Common myeloid progenitor, CD34-positive (primary cell): ENCODE data around the gene HOXC9.

Experiments
- CTCF ChIA-PET: fragments of 350-600 bp; sonication (Branson Sonifier 250); formaldehyde crosslinking; loops from one replicate; lab custom pipeline; 2021; ENCODE audit warnings: antibody characterized with exemption; lab: Charles Lee
- POLR2A ChIA-PET: fragments of 350-600 bp; sonication (Branson Sonifier 250); formaldehyde crosslinking; loops from one replicate; lab custom pipeline; 2021; ENCODE audit warnings: antibody characterized with exemption; lab: Charles Lee
- DNase-seq, 3 donors: peaks; one replicate each; pipeline versions ENCODE4 v3.0.0 to v3.0.0-alpha.2; 2013
- H3K27ac ChIP-seq, 2 experiments: 1 replicate in 1 of 2; 2 replicates in 1 of 2; pipeline ENCODE4 v1.7.0; 2013; ENCODE audit warnings: inconsistent platforms in 2 of 2, low read length in 2 of 2, mild to moderate bottlenecking in 2 of 2, low read depth in 1 of 2, moderate library complexity in 1 of 2; ENCODE audit not compliant: severe bottlenecking in 2 of 2, insufficient read depth in 1 of 2, poor library complexity in 1 of 2
- H3K27me3 ChIP-seq, 5 experiments: replicated peaks in 2 of 5; 1 replicate in 3 of 5; 2 replicates in 2 of 5; pipeline versions ENCODE4 v1.6.1 to v1.7.0; 2013; ENCODE audit warnings: low read length in 4 of 5, mild to moderate bottlenecking in 2 of 5, moderate library complexity in 2 of 5, inconsistent platforms in 1 of 5; ENCODE audit not compliant: insufficient read depth in 5 of 5, control insufficient read depth in 4 of 5
- H3K36me3 ChIP-seq, 4 experiments: 1 replicate in 2 of 4; 2 replicates in 2 of 4; pipeline versions ENCODE4 v1.6.1 to v1.7.0; 2013; ENCODE audit warnings: low read length in 3 of 4, control low read depth in 1 of 4, mild to moderate bottlenecking in 1 of 4; ENCODE audit not compliant: control insufficient read depth in 4 of 4, insufficient read depth in 4 of 4
- H3K4me1 ChIP-seq, 4 experiments: 1 replicate in 3 of 4; 2 replicates in 1 of 4; pipeline versions ENCODE4 v1.6.1 to v1.7.1; 2013; ENCODE audit warnings: low read length in 3 of 4, mild to moderate bottlenecking in 3 of 4, control low read depth in 1 of 4, inconsistent platforms in 1 of 4, moderate library complexity in 1 of 4; ENCODE audit not compliant: control insufficient read depth in 4 of 4, insufficient read depth in 4 of 4; ENCODE audit errors: control extremely low read depth in 1 of 4
- H3K4me3 ChIP-seq, 7 experiments: 1 replicate in 4 of 7; 2 replicates in 3 of 7; pipeline versions ENCODE4 v1.5.1 to v1.7.0; 2013; ENCODE audit warnings: mild to moderate bottlenecking in 7 of 7, low read length in 6 of 7, moderate library complexity in 6 of 7, inconsistent platforms in 2 of 7, low read depth in 2 of 7, control low read depth in 1 of 7; ENCODE audit not compliant: insufficient read depth in 4 of 7, control insufficient read depth in 1 of 7; ENCODE audit errors: extremely low read depth in 1 of 7
- H3K9me3 ChIP-seq, 5 experiments: 1 replicate in 4 of 5; 2 replicates in 1 of 5; pipeline versions ENCODE4 v1.6.1 to v1.7.1; 2013; ENCODE audit warnings: low read length in 4 of 5, mild to moderate bottlenecking in 2 of 5, inconsistent platforms in 1 of 5, low read depth in 1 of 5, moderate library complexity in 1 of 5; ENCODE audit not compliant: control insufficient read depth in 4 of 5, insufficient read depth in 2 of 5; ENCODE audit errors: control extremely low read depth in 1 of 5
- WGBS: methylation state at CpG from one replicate; pipeline ENCODE4 v1.1.5; 2013; ENCODE audit not compliant: insufficient coverage; 5-methylcytosine and 5-hydroxymethylcytosine counted together

Gene HOXC9

GRCh38 chr12:53984901-53985691 lies 14.9 kb upstream of the HOXC9 start, which contains the start of gene HOXC10:
Gene HOXC10, plus strand, starts transcription at chr12:53985146. Its CDS starts 114 bp downstream, at chr12:53985260.
- Histone ChIP-seq H3K27me3 (peaks cover 39 to 99% (median 74%) of the 10 kb centered on the region in 5 experiments), H3K4me1 (peaks cover 0 to 25% (median 19%) of the 10 kb centered on the region in 4 experiments), H3K4me3 (peak within 1 kb of the TSS in 1 of 7 experiments; percentile 32), H3K27ac (no peak within 1 kb of the TSS), H3K36me3 (no peaks in the 10 kb centered on the region), H3K9me3 (peaks cover 0 to 8% (median 0%) of the 10 kb centered on the region in 5 experiments)
- 4% methylated on average over 35 of the region's 55 CpGs for WGBS
- DNase-seq = peak; percentile 89 to 90 (median 90)
- POLR2A ChIA-PET = no interaction called here
- CTCF ChIA-PET = interaction anchor here (0.7 to 5.6 kb wide), 12 partner anchors 8 to 223 kb away, joined by 3 to 46 read pairs (median 4); partner anchors contain the start of gene HOXC9

GRCh38 chr12:53985692-53985993 lies 14.3 kb upstream of the HOXC9 start:
- POLR2A ChIA-PET = no interaction called here
- CTCF ChIA-PET = interaction anchor here (0.7 to 5.6 kb wide), 13 partner anchors 10 to 284 kb away, joined by 3 to 46 read pairs (median 4); partner anchors contain the start of gene HOXC9
- DNase-seq = no peak

GRCh38 chr12:53985994-53986685 lies 13.8 kb upstream of the HOXC9 start:
- Histone ChIP-seq H3K4me1 (peaks cover 0 to 25% (median 19%) of the 10 kb centered on the region in 4 experiments), H3K27me3 (peaks cover 39 to 99% (median 71%) of the 10 kb centered on the region in 5 experiments), H3K27ac (no peak overlapping the region), H3K4me3 (no peak overlapping the region), H3K9me3 (peaks cover 0 to 8% (median 0%) of the 10 kb centered on the region in 5 experiments), H3K36me3 (no peaks in the 10 kb centered on the region)
- WGBS = 2% methylated on average over 29 of the region's 50 CpGs
- POLR2A ChIA-PET = interaction anchor here (0.6 kb wide), 1 partner anchor 15 kb away, joined by 3 read pairs; no protein-coding TSS in a partner anchor
- CTCF ChIA-PET = interaction anchor here (0.7 to 5.6 kb wide), 18 partner anchors 10 to 284 kb away, joined by 3 to 46 read pairs (median 4); partner anchors contain the start of genes HOXC8 and HOXC9
- peak in 1 of 3 donors; percentile 35 for DNase-seq

More at GRCh38 chr12:53985692-53985993, 14.3 kb upstream of the HOXC9 start:
- Histone ChIP-seq H3K4me3 (peak overlapping the region in 1 of 7 experiments; percentile 32), H3K4me1 (peaks cover 0 to 25% (median 19%) of the 10 kb centered on the region in 4 experiments), H3K27ac (no peak overlapping the region), H3K27me3 (peaks cover 39 to 99% (median 76%) of the 10 kb centered on the region in 5 experiments), H3K36me3 (no peaks in the 10 kb centered on the region), H3K9me3 (peaks cover 0 to 8% (median 0%) of the 10 kb centered on the region in 5 experiments)
- 9% methylated on average over 21 of the region's 21 CpGs for WGBS

GRCh38 chr12:53986686-53987483 lies 13.1 kb upstream of the HOXC9 start:
- ChIA-PET CTCF (interaction anchor here (0.9 to 5.6 kb wide), 23 partner anchors 9 to 285 kb away, joined by 3 to 46 read pairs (median 5); partner anchors contain the start of genes HOXC8 and HOXC9), POLR2A (interaction anchor here (0.6 kb wide), 1 partner anchor 14 kb away, joined by 3 read pairs; no protein-coding TSS in a partner anchor)
- Histone ChIP-seq H3K4me3 (no peak overlapping the region), H3K4me1 (peaks cover 0 to 25% (median 19%) of the 10 kb centered on the region in 4 experiments), H3K27ac (no peak overlapping the region), H3K27me3 (peaks cover 39 to 99% (median 65%) of the 10 kb centered on the region in 5 experiments), H3K9me3 (peaks cover 0 to 8% (median 0%) of the 10 kb centered on the region in 5 experiments), H3K36me3 (no peaks in the 10 kb centered on the region)
- WGBS = 23% methylated on average over 14 of the region's 21 CpGs
- no peak for DNase-seq

- Histone ChIP-seq H3K27me3 (peaks cover 36 to 99% (median 64%) of the 10 kb centered on the region in 5 experiments), H3K27ac (no peak overlapping the region), H3K36me3 (no peaks in the 10 kb centered on the region), H3K4me3 (no peak overlapping the region), H3K4me1 (peaks cover 0 to 25% (median 19%) of the 10 kb centered on the region in 4 experiments), H3K9me3 (peaks cover 0 to 8% (median 0%) of the 10 kb centered on the region in 5 experiments)
- ChIA-PET CTCF (interaction anchor here (0.9 to 5.6 kb wide), 22 partner anchors 10 to 232 kb away, joined by 3 to 46 read pairs (median 4); partner anchors contain the start of gene HOXC9), POLR2A (no interaction called here)
- no peak for DNase-seq
- 8% methylated on average over 4 of the region's 4 CpGs for WGBS
Measured at GRCh38 chr12:53987787-53988230, 12.2 kb upstream of the HOXC9 start.
